Measurements from ENCODE around the gene NET1. TPM values are rescaled to one million over a fixed set of nuclear protein-coding genes. Genes with fewer than 3 reads are reported as not detected.

Gene NET1
- total RNA-seq, 1 donor from 2014 or later, result 205 TPM

DNA sequence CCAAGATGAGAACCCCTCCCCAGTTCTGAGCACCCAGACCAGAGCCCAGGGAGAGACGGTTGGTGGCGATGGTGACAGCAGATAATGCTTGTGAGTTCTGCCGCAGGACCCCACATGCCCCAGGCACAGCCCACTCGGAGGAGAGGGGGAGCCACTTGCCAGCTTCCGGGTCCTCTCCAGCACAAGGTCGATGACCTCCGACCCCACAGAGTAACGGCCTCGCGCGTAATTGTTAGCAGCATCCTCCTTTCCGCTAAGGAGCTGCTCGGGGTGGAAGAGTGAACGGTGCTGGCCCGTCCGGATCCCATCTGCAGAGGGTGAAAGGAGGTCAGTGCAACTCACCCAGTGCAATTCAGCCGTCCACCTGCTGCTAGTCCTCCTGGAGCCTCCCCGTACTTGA, 17.2 kb upstream of the NET1 start:
- Mint-ChIP-seq H3K9me3 (peaks cover 33% of the 10 kb centered on the region), H3K4me1 (no peaks in the 10 kb centered on the region), H3K27me3 (ENCODE audit: low read depth) (peaks cover 9% of the 10 kb centered on the region), H3K4me3 (no peak overlapping the region), H3K27ac (no peak overlapping the region), H3K36me3 (peaks cover 3% of the 10 kb centered on the region)
- DNase-seq (ENCODE audit: low spot score in 2 of 2, unreplicated experiment in 2 of 2), result no peak
- TF ChIP-seq CTCF (IDR thresholded peaks at IDR 0.05; ENCODE audit: unreplicated experiment), result no peak

- H3K27me3 Mint-ChIP-seq (ENCODE audit: low read depth), result peaks cover 9% of the 10 kb centered on the region
- no peaks in the 10 kb centered on the region for H3K4me1 Mint-ChIP-seq
- H3K4me3 Mint-ChIP-seq, result no peak overlapping the region
- H3K27ac Mint-ChIP-seq, result no peak overlapping the region
- no peaks in the 10 kb centered on the region for H3K36me3 Mint-ChIP-seq
- DNase-seq (ENCODE audit: low spot score in 2 of 2, unreplicated experiment in 2 of 2), result no peak
- TF ChIP-seq CTCF (IDR thresholded peaks at IDR 0.05; ENCODE audit: unreplicated experiment), result no peak
- H3K9me3 Mint-ChIP-seq, result peaks cover 17% of the 10 kb centered on the region
These were observed 15.6 kb upstream of the NET1 start for GRCh38 chr10:5396556-5397300.

DNA sequence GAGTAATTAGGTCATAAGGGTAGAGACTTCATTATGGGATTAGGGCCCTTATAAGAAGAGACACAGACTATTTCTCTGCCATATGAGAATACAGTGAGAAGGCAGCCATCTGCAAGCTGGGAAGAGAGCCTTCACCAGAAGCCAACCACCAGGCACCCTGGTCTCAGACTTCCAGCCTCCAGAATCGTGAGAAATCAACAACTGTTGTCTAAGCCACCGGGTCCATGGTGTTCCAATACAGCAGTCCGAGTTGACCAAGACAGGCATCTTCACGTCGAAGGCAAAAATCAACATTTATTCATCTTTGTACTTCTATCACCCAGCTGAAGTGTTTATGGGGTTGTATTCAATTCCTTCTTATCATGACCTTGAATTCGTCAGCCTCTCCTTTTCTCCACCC, 13.0 kb upstream of the NET1 start:
- DNase-seq (ENCODE audit: low spot score in 2 of 2, unreplicated experiment in 2 of 2), result no peak
- no peak overlapping the region for H3K27ac Mint-ChIP-seq
- TF ChIP-seq CTCF (IDR thresholded peaks at IDR 0.05; ENCODE audit: unreplicated experiment), result no peak
- peaks cover 4% of the 10 kb centered on the region for H3K9me3 Mint-ChIP-seq
- no peaks in the 10 kb centered on the region for H3K4me1 Mint-ChIP-seq
- H3K27me3 Mint-ChIP-seq (ENCODE audit: low read depth), result peaks cover 17% of the 10 kb centered on the region
- no peak overlapping the region for H3K4me3 Mint-ChIP-seq
- H3K36me3 Mint-ChIP-seq, result no peaks in the 10 kb centered on the region

- DNase-seq (ENCODE audit: low spot score in 2 of 2, unreplicated experiment in 2 of 2), result no peak
- Mint-ChIP-seq H3K36me3 (no peaks in the 10 kb centered on the region), H3K4me1 (no peaks in the 10 kb centered on the region), H3K27ac (no peak overlapping the region), H3K9me3 (no peaks in the 10 kb centered on the region), H3K27me3 (ENCODE audit: low read depth) (peaks cover 17% of the 10 kb centered on the region), H3K4me3 (no peak overlapping the region)
- no peak for TF ChIP-seq CTCF (IDR thresholded peaks at IDR 0.05; ENCODE audit: unreplicated experiment)
These were observed 11.7 kb upstream of the NET1 start for GRCh38 chr10:5400468-5401240.

- TF ChIP-seq CTCF (IDR thresholded peaks at IDR 0.05; ENCODE audit: unreplicated experiment), result no peak
- Mint-ChIP-seq H3K36me3 (no peaks in the 10 kb centered on the region), H3K4me1 (no peaks in the 10 kb centered on the region), H3K4me3 (no peak overlapping the region), H3K27me3 (ENCODE audit: low read depth) (peaks cover 17% of the 10 kb centered on the region), H3K9me3 (peaks cover under 1% of the 10 kb centered on the region), H3K27ac (no peak overlapping the region)
- no peak for DNase-seq (ENCODE audit: low spot score in 2 of 2, unreplicated experiment in 2 of 2)
These were observed 9.6 kb upstream of the NET1 start for GRCh38 chr10:5402798-5403197.

All from mesothelial cell of epicardium (in vitro differentiated cells).